CD4-positive, alpha-beta T cell treated with Interleukin-17A for 4 hours (primary cell): Measurements from ENCODE around the gene TBC1D16.
"Not testable (repeated sequence)": the region's sequence is repeated elsewhere in the genome, so short reads cannot be mapped to it uniquely, and the experiment has no call there.

Experiments used
- DNase-seq: peaks from one replicate; pipeline ENCODE4 v3.0.0-alpha.2; 2020; ENCODE audit warnings: mixed read lengths

The TBC1D16 gene

DNA sequence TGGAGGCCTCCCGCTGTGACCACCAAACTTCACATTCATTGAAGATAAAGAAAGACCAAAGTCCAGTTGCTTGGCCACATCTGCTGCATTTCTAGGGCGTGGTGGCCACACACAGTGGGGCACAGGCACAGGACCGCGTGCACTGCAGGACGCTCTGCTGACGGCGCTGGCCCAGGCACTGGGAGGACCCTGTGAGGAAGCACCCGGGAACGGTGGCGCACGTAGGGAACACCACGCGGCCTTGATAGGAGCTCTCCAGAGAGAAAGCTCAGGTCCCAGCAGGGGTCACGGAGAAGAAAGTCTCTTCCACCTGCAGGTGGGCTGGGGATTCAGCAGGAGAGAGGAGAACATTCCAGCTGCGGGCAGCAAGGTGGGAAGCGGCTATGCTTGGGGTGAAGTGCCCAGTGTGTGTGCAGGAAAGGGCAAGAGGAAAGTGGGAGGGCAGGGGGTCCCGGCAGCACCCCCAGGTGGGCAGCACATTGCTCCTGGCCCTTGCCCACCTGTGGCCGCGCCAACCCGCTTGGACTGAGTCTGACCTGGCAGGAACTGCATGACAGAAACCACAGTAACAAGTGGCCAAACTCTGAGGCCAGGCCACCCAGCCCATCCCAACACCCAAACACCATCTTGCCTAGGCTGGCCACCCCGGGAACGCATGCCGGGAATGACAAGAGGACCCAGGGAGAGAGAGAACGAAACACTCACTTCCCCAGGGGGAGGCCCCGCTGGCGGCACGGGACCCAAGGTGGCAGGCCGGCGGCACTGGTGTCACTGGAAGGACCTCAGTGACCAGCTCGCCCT, 32.8 kb downstream of the TBC1D16 start:
- no peak for DNase-seq

DNA sequence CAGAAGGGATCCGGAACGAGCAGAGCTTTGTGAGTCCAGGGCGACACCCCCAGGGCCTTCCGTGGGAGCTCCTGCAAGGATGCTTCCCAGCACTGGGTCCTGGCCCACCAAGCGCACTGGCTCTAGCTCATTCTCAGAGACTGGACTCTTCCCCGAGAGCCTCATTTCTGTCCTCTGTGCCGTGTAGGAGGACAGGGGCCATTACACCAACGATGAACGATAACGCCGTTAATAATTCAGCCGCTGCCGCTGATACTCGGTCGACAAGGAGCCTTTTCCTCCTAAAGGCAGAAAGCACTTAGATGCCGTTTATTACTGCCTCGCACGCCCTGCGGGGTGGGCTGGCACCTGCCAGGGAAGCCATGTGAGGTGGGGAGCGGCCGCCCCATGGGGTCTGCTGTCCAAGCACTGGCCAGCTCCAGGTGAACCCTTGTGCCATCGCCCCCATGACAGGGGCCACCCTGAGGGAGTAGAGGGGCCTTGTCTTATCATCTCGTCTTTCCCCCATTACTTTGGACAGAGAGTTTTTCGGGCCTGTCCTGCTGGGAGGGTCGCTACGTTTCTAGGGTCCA, 33.5 kb downstream of the TBC1D16 start:
- DNase-seq = no peak

GRCh38 chr17:80000981-80001775, 34.5 kb downstream of the TBC1D16 start:
- DNase-seq = no peak

DNA sequence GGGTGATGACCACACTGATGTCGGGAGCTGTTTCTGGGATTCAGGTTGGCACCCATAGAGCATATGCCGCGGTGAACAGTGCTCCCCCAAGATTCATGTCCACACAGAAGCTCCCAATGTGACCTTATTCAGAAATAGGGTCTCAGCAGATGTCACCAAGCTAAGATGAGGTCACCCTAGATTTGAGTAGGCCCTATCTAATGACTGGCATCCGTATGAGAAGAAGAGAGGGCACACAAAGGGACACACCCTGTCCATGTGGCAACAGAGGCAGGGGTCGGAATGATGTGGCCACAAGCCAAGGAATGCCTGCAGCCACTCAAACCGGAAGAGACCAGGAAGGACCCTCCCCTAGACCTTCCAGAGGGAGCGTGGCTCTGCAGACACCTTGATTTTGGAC, 35.5 kb downstream of the TBC1D16 start:
- DNase-seq = no peak

DNA sequence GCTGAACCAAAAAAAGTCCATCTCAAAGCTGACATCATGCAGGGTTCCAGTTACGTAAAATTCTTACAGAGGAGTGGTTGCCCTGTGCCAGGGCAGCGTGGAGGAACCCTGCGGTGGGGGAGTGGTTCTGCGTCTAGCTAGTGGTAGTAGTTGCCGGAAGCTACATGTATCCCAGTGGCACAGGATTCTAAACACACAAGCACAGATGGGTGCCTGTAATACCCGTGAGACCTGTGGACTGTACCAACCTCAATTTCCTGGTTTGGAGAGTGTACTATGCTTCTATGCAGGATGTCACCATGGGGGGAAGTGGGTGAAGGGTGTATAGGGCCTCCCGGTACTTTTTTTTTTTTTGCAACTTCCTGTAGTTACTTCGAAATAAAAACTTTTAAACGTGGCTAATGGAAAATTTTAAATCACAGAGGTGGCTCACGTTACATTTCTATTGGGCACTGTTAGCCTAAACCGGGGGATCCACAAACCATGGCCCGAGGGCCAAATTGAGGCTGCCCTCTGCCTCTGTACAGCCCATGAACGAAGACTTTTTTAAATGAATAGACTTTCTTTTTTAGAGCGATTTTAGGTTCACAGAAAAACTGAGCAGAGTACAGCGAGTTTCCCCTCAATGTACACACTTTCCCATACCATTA, 38.5 kb downstream of the TBC1D16 start:
- peak; percentile 73 for DNase-seq

- no peak for DNase-seq
These were observed 39.4 kb downstream of the TBC1D16 start for GRCh38 chr17:79996291-79996690.

GRCh38 chr17:79995696-79996095, 40.0 kb downstream of the TBC1D16 start:
- DNase-seq = no peak

GRCh38 chr17:79994602-79995001, 41.1 kb downstream of the TBC1D16 start:
- no peak for DNase-seq

DNA sequence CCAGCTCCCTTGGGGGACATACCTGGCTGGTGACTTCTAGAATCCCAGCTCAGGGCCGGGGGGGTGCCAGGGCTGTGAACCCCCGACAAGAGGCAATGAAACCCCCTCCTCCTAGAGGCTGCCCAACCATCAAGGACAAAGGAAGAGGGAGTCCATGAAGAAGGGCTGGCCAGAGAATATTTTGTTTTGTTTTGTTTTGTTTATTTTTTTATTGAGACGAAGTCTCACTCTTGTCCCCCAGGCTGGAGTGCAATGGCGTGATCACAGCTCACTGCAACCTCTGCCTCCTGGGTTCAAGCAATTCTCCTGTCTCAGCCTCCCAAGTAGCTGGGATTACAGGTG, 41.5 kb downstream of the TBC1D16 start:
- DNase-seq = not testable (repeated sequence)

DNA sequence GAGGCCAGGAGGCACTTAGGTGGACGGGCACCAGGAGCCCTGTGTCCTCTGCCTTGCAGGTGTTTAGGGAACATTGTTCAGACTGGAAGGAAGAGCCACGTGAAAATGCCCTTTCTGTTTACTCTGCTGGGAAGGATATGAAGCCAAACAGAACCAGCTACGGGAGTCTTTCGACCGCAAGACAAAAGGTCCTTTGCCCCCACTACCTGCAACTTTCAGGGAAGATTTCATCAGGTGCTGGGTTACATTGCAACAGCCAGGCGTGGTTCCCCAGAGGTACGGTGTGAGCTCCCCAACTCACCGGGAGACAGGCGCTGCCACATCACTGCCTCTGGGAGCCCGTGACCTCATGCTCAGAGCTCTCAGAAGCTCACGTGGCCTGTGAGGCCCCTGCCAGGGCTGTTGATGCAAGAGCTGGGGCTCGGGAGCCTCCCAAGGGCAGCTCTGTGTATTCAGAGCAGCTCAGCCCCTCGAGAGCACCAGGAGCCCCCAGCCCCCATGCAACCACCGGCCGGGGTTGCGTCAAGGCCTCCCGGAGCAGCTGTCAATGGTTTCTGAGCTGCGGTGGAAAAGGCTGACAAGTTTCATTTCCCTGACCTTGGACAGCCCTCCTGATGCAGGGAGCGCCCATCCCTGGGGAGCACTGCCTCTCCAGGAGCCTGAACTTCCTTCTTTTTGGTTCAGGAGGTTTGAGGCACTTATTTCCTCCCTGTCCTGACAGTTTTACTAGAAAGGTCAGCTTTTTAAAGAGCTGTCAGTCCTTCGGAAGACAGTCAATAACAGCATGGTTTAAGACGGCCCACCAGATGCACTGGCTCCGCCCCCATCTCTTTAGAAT, 42.1 kb downstream of the TBC1D16 start:
- DNase-seq = peak; percentile 66

DNA sequence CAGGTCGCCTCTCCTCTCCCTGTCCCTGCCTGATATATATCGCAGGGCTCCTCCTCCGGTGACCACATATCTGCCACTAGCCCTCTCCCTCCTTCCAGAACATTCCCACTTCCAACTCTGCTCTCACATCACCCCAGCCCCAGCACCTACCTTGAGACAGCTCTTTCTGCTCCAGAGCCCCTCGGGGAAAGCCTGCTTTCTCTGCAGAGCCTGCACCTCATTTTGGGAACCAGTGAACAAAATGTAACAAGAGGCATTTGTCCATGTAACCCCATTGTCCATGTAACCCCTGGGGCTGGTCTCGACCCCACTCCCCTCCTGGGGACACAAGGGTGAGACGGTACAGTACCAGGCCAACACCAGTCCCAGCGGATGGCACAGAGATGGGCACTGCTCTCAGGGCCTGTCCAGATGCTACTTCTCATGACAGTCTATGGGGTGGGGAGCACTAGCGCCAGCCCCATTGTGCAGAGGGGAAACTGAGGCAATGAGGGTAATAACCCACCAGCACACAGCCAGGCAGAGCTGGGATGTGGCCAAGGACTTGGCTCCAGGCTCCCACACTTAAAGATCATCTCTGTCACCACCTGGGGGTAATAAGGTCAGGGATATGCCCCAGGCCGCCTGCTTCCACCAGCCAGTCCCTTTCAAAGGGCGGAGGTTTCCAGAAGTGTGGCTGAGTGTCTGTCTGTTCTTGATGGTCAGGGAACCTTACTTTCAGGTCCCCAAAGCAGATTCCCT, 42.9 kb downstream of the TBC1D16 start:
- no peak for DNase-seq

- peak; percentile 19 for DNase-seq
These were observed 43.6 kb downstream of the TBC1D16 start for GRCh38 chr17:79991924-79992648.

- peak; percentile 90 for DNase-seq
These were observed 44.3 kb downstream of the TBC1D16 start for GRCh38 chr17:79991140-79991923.

GRCh38 chr17:79990704-79991103, 45.0 kb downstream of the TBC1D16 start:
- DNase-seq = no peak

DNA sequence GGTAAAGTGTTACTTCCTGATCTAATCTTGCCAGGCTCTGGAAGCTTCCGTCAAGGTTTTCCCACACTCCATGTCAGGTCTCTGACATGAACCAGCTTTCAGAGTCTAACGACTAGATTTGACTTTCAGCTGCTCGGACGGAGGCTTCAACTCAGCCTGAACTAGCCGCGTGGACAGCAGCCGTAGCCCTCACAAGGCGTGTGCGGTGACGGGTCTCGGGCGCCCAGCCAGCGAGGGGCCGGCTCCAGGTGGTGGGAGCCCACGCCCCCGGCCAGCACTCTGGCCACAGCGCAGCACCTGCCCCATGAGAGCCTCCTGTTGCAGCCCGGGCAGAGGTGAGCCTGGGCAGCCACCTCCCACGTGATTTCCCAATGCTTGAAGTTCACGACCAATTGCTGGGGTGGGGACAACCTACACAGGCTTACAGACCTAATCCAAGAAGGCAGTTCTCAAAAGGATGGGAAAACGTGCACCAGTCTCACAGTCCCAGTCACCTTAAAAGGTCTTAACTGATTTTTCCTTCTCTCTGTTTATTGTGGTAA, 45.5 kb downstream of the TBC1D16 start:
- no peak for DNase-seq

GRCh38 chr17:79989106-79989835, 46.4 kb downstream of the TBC1D16 start:
- no peak for DNase-seq

- DNase-seq = no peak
These were observed 47.3 kb downstream of the TBC1D16 start for GRCh38 chr17:79988185-79988971.

- DNase-seq = no peak
These were observed 47.8 kb downstream of the TBC1D16 start for GRCh38 chr17:79987935-79988184.
